Prostate gland (tissue), 2 donors: ENCODE measurements around the gene L2HGDH. TPM values are rescaled to one million over a fixed set of nuclear protein-coding genes. Genes with fewer than 3 reads are reported as not detected.

Source experiments
- DNase-seq: peaks from one replicate; pipeline ENCODE4 v3.0.0-alpha.2; 2019; ENCODE audit warnings: low spot score
- H3K27ac ChIP-seq, 2 donors: fragments of 200-600 bp; sonication (generic); 2 replicates each; pipeline ENCODE4 v1.5.1; 2017 to 2019
- H3K27me3 ChIP-seq: fragments of 200-600 bp; sonication (generic); replicated peaks from 2 replicates; pipeline ENCODE4 v1.5.1; 2019; ENCODE audit not compliant: insufficient read depth
- H3K36me3 ChIP-seq, 2 donors: fragments of 200-600 bp; sonication (generic); 1 replicate in 1 of 2; 2 replicates in 1 of 2; pipeline versions ENCODE4 v1.5.1 to v1.8.1; 2017 to 2019
- H3K4me1 ChIP-seq: fragments of 200-600 bp; sonication (generic); replicated peaks from 2 replicates; pipeline ENCODE4 v1.5.1; 2019
- H3K4me3 ChIP-seq, 2 donors: fragments of 200-600 bp; sonication (generic); 2 replicates each; pipeline ENCODE4 v1.5.1; 2017 to 2019
- H3K9me3 ChIP-seq: fragments of 200-600 bp; sonication (generic); 2 replicates; pipeline ENCODE4 v1.5.1; 2017
- POLR2A ChIP-seq: fragments of 450-650 bp; IDR thresholded peaks from one replicate; pipeline ENCODE4 v1.6.1; 2016; ENCODE audit warnings: antibody characterized with exemption, mild to moderate bottlenecking
- POLR2AphosphoS5 ChIP-seq: sonication (generic); formaldehyde crosslinking; IDR thresholded peaks from one replicate; pipeline ENCODE4 v1.6.1; 2017; ENCODE audit warnings: antibody characterized with exemption
- WGBS: methylation state at CpG from one replicate; pipeline ENCODE4 v1.1.5; 2018; 5-methylcytosine and 5-hydroxymethylcytosine counted together
- intact Hi-C: fragments of 100-400 bp; cut with DNase I; formaldehyde crosslinking; loops from one replicate; pipeline ENCODE4 v1.14.2; 2022
- total RNA-seq, 2 donors: library from RNA; depleted of rRNA; stranded (reverse); fragments of >200 nt; gene quantifications; one replicate each; pipeline ENCODE4 v1.1.0, GENCODE V29; 2016
- TF ChIP-seq, protein P1 (sequence below), 4 experiments: fragments of 200-600 bp in 2 of 4; fragments of 450-650 bp in 2 of 4; sonication (generic) in 2 of 4; IDR thresholded peaks; 1 replicate in 3 of 4; 2 replicates in 1 of 4; pipeline ENCODE4 v1.5.1; 2016 to 2019; ENCODE audit warnings: antibody characterized with exemption in 4 of 4, mild to moderate bottlenecking in 2 of 4, moderate library complexity in 2 of 4

The L2HGDH gene
- total RNA-seq, 2 donors from 2014 or later = 5.6 to 6.5 TPM

DNA sequence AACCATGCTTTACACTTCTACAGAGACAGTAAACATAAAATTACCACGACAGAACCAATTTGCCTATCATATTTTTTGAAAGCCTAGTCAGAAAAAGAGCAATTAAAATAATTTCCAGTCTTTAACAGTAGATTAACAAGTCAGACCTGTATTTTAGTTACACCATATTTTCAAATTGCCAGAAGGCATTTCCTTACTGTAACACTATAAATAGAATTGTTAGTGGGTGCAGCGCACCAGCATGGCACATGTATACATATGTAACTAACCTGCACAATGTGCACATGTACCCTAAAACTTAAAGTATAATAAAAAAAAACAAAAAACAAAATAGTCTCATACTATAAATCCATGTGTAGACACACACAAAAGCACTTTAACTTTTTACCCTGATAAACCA, 96.6 kb downstream of the L2HGDH start:
- intact Hi-C loops = no loop called here
- H3K4me1 ChIP-seq = no peaks in the 10 kb centered on the region

DNA sequence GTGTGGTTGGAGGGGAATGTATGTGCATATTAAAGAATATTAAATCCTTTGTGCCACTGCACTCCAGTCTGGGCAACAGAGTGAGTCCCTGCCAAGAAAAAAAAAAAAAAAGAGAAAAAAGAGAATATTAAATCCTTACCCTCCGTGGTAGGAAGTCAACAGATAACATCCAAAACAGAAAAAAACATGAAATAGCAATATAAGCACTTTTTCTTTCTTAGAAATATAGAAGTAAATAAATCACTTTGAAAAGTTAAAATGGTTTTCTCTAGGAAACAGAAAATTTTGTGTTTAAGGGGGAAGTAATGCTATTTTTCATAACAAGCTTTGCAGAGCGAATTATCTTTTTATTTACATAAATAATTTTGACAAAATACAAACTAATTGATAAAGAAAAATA, 98.2 kb downstream of the L2HGDH start:
- Histone ChIP-seq H3K9me3 (no peaks in the 10 kb centered on the region), H3K36me3 (no peaks in the 10 kb centered on the region), H3K4me1 (no peaks in the 10 kb centered on the region), H3K27ac (no peak overlapping the region), H3K4me3 (no peak overlapping the region), H3K27me3 (no peaks in the 10 kb centered on the region)
- TF ChIP-seq POLR2A (no peak), POLR2AphosphoS5 (no peak)
- TF ChIP-seq, protein P1, sequence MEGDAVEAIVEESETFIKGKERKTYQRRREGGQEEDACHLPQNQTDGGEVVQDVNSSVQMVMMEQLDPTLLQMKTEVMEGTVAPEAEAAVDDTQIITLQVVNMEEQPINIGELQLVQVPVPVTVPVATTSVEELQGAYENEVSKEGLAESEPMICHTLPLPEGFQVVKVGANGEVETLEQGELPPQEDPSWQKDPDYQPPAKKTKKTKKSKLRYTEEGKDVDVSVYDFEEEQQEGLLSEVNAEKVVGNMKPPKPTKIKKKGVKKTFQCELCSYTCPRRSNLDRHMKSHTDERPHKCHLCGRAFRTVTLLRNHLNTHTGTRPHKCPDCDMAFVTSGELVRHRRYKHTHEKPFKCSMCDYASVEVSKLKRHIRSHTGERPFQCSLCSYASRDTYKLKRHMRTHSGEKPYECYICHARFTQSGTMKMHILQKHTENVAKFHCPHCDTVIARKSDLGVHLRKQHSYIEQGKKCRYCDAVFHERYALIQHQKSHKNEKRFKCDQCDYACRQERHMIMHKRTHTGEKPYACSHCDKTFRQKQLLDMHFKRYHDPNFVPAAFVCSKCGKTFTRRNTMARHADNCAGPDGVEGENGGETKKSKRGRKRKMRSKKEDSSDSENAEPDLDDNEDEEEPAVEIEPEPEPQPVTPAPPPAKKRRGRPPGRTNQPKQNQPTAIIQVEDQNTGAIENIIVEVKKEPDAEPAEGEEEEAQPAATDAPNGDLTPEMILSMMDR (IDR thresholded peaks at IDR 0.05) = no peak
- WGBS = 58% methylated on average over 2 of the region's 2 CpGs
- intact Hi-C loops = no loop called here
- DNase-seq = no peak

More for the DNA sequence above, 96.6 kb downstream of the L2HGDH start:
- no peak for DNase-seq
- no peaks in the 10 kb centered on the region for H3K9me3 ChIP-seq
- no peak overlapping the region for H3K4me3 ChIP-seq
- WGBS = 46% methylated on average over 2 of the region's 2 CpGs
- TF ChIP-seq POLR2AphosphoS5 (no peak), POLR2A (no peak)
- TF ChIP-seq, protein P1 (IDR thresholded peaks at IDR 0.05) = no peak
- H3K27me3 ChIP-seq = no peaks in the 10 kb centered on the region
- H3K27ac ChIP-seq = no peak overlapping the region
- H3K36me3 ChIP-seq = no peaks in the 10 kb centered on the region

DNA sequence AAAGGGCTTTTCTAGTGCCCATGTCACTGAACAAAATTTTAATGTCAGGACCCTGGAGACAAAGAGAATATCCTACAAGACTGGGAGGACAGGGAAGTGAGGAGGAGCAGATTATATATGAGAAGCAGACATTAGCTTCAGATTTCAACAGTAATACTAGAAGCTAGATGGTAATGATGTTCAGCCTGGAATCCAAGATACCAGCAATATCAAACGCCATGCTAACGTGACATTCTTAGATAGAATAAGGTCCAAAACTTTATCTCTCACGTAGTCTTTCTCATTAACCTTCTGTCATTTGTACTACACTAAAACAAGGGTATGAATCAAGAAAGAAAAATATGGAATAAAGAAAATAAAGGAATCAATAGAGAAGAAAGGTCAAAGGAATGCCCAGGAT, 99.3 kb downstream of the L2HGDH start:
- no peak for DNase-seq
- no peaks in the 10 kb centered on the region for H3K4me1 ChIP-seq
- 50% methylated on average over 3 of the region's 3 CpGs for WGBS
- TF ChIP-seq POLR2AphosphoS5 (no peak), POLR2A (no peak)
- TF ChIP-seq, protein P1 (IDR thresholded peaks at IDR 0.05) = no peak
- no peaks in the 10 kb centered on the region for H3K9me3 ChIP-seq
- no peaks in the 10 kb centered on the region for H3K36me3 ChIP-seq
- H3K27me3 ChIP-seq = no peaks in the 10 kb centered on the region
- intact Hi-C loops = no loop called here
- no peak overlapping the region for H3K27ac ChIP-seq
- no peak overlapping the region for H3K4me3 ChIP-seq

DNA sequence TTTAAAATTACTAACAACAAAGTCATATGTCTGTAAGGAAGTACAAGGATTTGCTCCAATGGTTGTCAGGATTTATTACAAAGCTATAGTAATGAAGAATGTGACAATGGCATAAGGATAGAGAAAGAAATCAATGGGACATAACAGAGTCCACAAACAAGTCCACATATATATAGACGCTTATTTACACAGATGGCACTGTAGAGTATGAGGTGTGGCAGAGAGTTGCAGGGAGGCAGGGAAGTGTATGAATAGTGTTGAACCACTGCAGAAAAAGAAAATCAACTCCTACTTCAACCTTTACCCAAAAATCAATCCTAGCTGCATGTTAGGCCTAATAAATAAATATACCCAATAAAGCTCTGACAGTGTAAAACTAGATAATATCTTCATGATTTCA, 102.0 kb downstream of the L2HGDH start:
- H3K36me3 ChIP-seq = no peaks in the 10 kb centered on the region
- no peaks in the 10 kb centered on the region for H3K4me1 ChIP-seq
- DNase-seq = no peak
- no peaks in the 10 kb centered on the region for H3K27me3 ChIP-seq
- no peaks in the 10 kb centered on the region for H3K9me3 ChIP-seq
- TF ChIP-seq POLR2A = no peak
- TF ChIP-seq, protein P1 (IDR thresholded peaks at IDR 0.05) = no peak
- no peak for TF ChIP-seq POLR2AphosphoS5
- H3K27ac ChIP-seq = no peak overlapping the region
- intact Hi-C loops = no loop called here
- WGBS = 70% methylated on average over 1 of the region's 1 CpG
- H3K4me3 ChIP-seq = no peak overlapping the region

DNA sequence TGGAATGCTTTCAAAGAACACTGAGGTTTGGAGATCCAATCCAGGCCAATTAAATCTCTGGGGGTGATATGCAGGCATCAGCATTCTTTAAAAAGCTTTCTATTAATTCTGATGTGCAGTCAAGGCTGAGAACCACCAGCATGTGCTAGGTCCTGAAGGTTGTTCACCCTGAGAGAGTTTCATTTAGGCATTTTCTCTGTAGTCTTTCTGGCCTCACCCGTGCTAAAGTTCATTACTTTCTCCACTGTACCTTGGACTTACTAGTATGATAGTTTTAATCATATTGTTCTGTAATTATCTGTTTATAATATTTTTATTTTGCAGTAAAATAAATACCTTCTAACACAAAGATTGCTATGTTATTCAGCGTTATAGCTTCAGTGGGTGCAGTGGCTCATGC, 113.5 kb downstream of the L2HGDH start:
- intact Hi-C loops = no loop called here
- H3K4me3 ChIP-seq = no peak overlapping the region
- 97% methylated on average over 2 of the region's 2 CpGs for WGBS
- H3K27me3 ChIP-seq = no peaks in the 10 kb centered on the region
- H3K9me3 ChIP-seq = no peaks in the 10 kb centered on the region
- H3K4me1 ChIP-seq = no peaks in the 10 kb centered on the region
- no peak for DNase-seq
- TF ChIP-seq, protein P1 (IDR thresholded peaks at IDR 0.05) = no peak
- TF ChIP-seq POLR2A (no peak), POLR2AphosphoS5 (no peak)
- H3K27ac ChIP-seq = no peak overlapping the region
- H3K36me3 ChIP-seq = no peaks in the 10 kb centered on the region
